Osteoblast (primary cell): ENCODE data around the gene RBM33. TPM values are rescaled to one million over a fixed set of nuclear protein-coding genes. Genes with fewer than 3 reads are reported as not detected.
A peak's percentile ranks its signal among the peaks of the same experiment; 100 is the strongest.

ENCODE experiments used
- DNase-seq: peaks from one replicate; pipeline ENCODE4 v3.0.0; 2011; ENCODE audit warnings: low spot score, mixed read lengths; ENCODE audit not compliant: insufficient read length; ENCODE audit errors: missing footprints
- H2AFZ ChIP-seq: 2 replicates; pipeline ENCODE4 v1.6.0; 2011; ENCODE audit warnings: mild to moderate bottlenecking, low read length
- H3K27ac ChIP-seq: 2 replicates; pipeline ENCODE4 v1.5.1; 2011; ENCODE audit warnings: mild to moderate bottlenecking, low read depth, low read length, moderate library complexity
- H3K27me3 ChIP-seq: 2 replicates; pipeline ENCODE4 v1.6.0; 2012; ENCODE audit warnings: mild to moderate bottlenecking, control low read depth, inconsistent platforms, low read length, moderate library complexity; ENCODE audit not compliant: insufficient read depth
- H3K36me3 ChIP-seq: 2 replicates; pipeline ENCODE4 v1.5.1; 2011; ENCODE audit warnings: mild to moderate bottlenecking, low read length, control low read depth, moderate library complexity; ENCODE audit not compliant: insufficient read depth
- H3K4me1 ChIP-seq: 2 replicates; pipeline ENCODE4 v1.5.1; 2011; ENCODE audit warnings: mild to moderate bottlenecking, low read length, control low read depth, moderate library complexity; ENCODE audit not compliant: insufficient read depth
- H3K4me2 ChIP-seq: 2 replicates; pipeline ENCODE4 v1.6.0; 2011; ENCODE audit warnings: mild to moderate bottlenecking, low read length; ENCODE audit not compliant: insufficient read depth
- H3K4me3 ChIP-seq: fragments of 200-600 bp; sonication (generic); 3 replicates; pipeline ENCODE4 v1.5.1; 2012; ENCODE audit warnings: mild to moderate bottlenecking, low read length, inconsistent platforms; ENCODE audit not compliant: insufficient read depth
- H3K79me2 ChIP-seq: 2 replicates; pipeline ENCODE4 v1.6.0; 2012; ENCODE audit warnings: mild to moderate bottlenecking, low read length, control low read depth, inconsistent platforms; ENCODE audit not compliant: insufficient read depth
- H3K9me3 ChIP-seq: 2 replicates; pipeline ENCODE4 v1.5.1; 2011; ENCODE audit warnings: low read depth, low read length, control low read depth
- H4K20me1 ChIP-seq: 2 replicates; pipeline ENCODE4 v1.6.0; 2012; ENCODE audit warnings: mild to moderate bottlenecking, low read length, control low read depth; ENCODE audit not compliant: insufficient read depth
- total RNA-seq: library from RNA; depleted of rRNA; stranded (reverse); fragments of >200 nt; gene quantifications from 2 replicates; pipeline ENCODE4 v1.2.3, GENCODE V29; 2012
- TF ChIP-seq, protein P1 (sequence below): IDR thresholded peaks from 2 replicates; pipeline ENCODE4 v1.5.1; 2011; ENCODE audit warnings: mild to moderate bottlenecking, low read depth, low read length, moderate library complexity; ENCODE audit errors: extremely low read depth

Gene RBM33
- total RNA-seq, 1 donor = 27.5 TPM

DNA sequence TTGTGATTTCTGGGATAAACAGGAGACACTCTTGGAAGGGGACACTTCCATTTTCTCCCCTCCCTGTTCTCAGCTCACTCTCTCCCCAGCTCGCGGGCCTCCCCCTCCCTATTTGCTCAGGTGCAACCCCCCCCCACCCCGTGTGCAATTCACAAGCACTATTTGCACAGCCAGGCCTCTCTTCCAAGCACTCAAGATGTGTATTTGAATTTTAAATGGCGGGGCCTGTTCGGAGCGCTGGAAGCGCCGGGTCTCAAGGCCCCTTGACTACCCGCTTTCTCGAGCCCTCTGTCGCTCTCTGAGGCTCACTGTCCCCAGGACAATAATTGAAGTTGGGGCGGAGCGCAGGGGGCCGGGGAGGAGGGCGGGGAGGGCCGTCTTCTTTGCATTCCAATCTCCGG is 160.0 kb downstream of the RBM33 start:
- no peak overlapping the region for H2AFZ ChIP-seq
- H3K4me3 ChIP-seq = no peak overlapping the region
- TF ChIP-seq, protein P1, sequence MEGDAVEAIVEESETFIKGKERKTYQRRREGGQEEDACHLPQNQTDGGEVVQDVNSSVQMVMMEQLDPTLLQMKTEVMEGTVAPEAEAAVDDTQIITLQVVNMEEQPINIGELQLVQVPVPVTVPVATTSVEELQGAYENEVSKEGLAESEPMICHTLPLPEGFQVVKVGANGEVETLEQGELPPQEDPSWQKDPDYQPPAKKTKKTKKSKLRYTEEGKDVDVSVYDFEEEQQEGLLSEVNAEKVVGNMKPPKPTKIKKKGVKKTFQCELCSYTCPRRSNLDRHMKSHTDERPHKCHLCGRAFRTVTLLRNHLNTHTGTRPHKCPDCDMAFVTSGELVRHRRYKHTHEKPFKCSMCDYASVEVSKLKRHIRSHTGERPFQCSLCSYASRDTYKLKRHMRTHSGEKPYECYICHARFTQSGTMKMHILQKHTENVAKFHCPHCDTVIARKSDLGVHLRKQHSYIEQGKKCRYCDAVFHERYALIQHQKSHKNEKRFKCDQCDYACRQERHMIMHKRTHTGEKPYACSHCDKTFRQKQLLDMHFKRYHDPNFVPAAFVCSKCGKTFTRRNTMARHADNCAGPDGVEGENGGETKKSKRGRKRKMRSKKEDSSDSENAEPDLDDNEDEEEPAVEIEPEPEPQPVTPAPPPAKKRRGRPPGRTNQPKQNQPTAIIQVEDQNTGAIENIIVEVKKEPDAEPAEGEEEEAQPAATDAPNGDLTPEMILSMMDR = no peak
- peaks cover 9% of the 10 kb centered on the region for H3K4me1 ChIP-seq
- H3K9me3 ChIP-seq = no peaks in the 10 kb centered on the region
- H3K79me2 ChIP-seq = no peaks in the 10 kb centered on the region
- no peak for DNase-seq
- no peaks in the 10 kb centered on the region for H4K20me1 ChIP-seq
- peaks cover 78% of the 10 kb centered on the region for H3K27me3 ChIP-seq
- H3K36me3 ChIP-seq = no peaks in the 10 kb centered on the region
- H3K27ac ChIP-seq = no peak overlapping the region
- H3K4me2 ChIP-seq = peak overlapping the region; percentile 81

DNA sequence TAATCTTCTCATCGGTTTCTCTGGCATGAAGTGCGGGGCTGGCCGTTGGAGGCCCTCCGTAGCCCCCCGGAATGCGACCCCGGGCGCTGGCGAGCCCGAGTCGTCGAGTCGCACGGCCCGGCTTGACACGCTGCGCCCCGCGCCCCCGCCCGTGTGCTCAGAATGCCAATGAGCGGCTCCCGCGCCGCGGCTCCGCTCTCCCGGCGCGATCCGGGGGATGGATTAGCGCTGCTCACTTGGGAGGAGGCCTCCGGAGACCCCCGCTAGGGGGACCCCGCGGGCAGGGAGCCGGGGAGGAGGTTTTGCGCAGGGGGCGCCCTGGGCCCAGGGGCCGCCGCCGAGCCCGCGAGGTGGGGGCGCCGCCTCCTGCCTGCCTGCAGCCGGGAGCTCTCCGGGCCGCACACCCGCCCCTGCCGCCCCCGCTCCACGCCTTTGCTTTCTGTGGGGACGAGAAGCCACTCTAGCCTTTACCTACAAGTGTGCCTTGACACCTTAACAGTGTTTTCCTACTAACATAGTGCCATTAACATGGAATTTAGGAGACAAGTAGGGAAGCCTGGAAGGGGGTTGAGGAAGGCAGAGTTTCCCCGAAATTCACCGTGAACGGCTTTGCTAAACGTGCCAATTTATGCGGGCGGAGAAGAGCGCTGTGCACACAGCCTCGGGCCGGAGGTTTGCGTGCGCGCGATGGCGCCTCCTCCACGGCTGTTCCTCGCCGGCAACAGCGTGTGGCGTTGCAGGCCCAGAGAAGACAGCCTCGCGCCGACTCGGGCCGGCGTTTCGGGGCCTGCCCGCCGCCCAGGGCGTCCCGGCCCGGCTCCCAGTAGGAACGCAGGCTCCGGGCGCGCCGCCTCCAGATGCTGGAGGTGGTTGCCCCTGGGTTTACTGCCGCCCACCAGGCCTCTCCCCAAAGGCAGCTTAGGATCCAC is 160.7 kb downstream of the RBM33 start:
- H3K79me2 ChIP-seq = no peaks in the 10 kb centered on the region
- TF ChIP-seq, protein P1 = peak; percentile 11
- no peak overlapping the region for H3K27ac ChIP-seq
- no peaks in the 10 kb centered on the region for H4K20me1 ChIP-seq
- H3K4me1 ChIP-seq = peaks cover 9% of the 10 kb centered on the region
- H3K36me3 ChIP-seq = no peaks in the 10 kb centered on the region
- H3K4me3 ChIP-seq = peak overlapping the region; percentile 63
- H3K9me3 ChIP-seq = no peaks in the 10 kb centered on the region
- peak; percentile 99 for DNase-seq
- H2AFZ ChIP-seq = peak overlapping the region; percentile 56
- peaks cover 83% of the 10 kb centered on the region for H3K27me3 ChIP-seq
- H3K4me2 ChIP-seq = peak overlapping the region; percentile 81

DNA sequence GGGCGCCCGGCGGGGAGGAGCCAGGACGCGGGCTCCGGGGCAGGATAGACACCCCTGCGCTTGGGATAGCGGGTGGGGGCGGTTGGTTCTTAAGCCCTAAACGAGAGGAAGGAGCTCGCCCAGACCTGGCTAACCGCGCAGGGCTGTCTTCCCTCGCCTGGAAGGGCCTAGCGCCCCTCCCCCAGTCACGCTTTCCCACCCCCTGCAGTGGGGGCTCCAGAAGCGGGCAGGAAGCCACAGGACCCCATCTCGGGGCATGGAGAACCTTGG is 161.3 kb downstream of the RBM33 start:
- no peaks in the 10 kb centered on the region for H3K9me3 ChIP-seq

More for the DNA sequence above, 161.3 kb downstream of the RBM33 start:
- TF ChIP-seq, protein P1 = no peak
- Histone ChIP-seq H3K4me1 (peaks cover 9% of the 10 kb centered on the region), H2AFZ (peak overlapping the region; percentile 51), H4K20me1 (no peaks in the 10 kb centered on the region), H3K27ac (no peak overlapping the region), H3K27me3 (peaks cover 84% of the 10 kb centered on the region), H3K36me3 (no peaks in the 10 kb centered on the region), H3K4me3 (peak overlapping the region; percentile 63), H3K4me2 (peak overlapping the region; percentile 81), H3K79me2 (no peaks in the 10 kb centered on the region)
- no peak for DNase-seq
